Esophagus squamous epithelium (tissue), 5 donors: ENCODE measurements around the gene TSPAN15. TPM values are rescaled to one million over a fixed set of nuclear protein-coding genes. Genes with fewer than 3 reads are reported as not detected.

ENCODE experiments used
- DNase-seq: peaks from one replicate; lab custom pipeline; 2025; lab: John Stamatoyannopoulos, UW
- H3K27ac ChIP-seq, 4 donors: fragments of 200-600 bp; sonication (generic); one replicate each; pipeline ENCODE4 v1.5.1; 2016 to 2019; ENCODE audit warnings: mild to moderate bottlenecking in 1 of 4
- H3K27me3 ChIP-seq, 4 donors: fragments of 200-600 bp; sonication (generic); 1 replicate in 3 of 4; 2 replicates in 1 of 4; pipeline versions ENCODE4 v1.5.1 to v1.6.0; 2017 to 2021; ENCODE audit warnings: antibody characterized with exemption in 1 of 4
- H3K36me3 ChIP-seq, 3 donors: fragments of 200-600 bp; sonication (generic); one replicate each; pipeline ENCODE4 v1.5.1; 2016 to 2019
- H3K4me1 ChIP-seq, 3 donors: fragments of 200-600 bp; sonication (generic); one replicate each; pipeline ENCODE4 v1.5.1; 2017 to 2019
- H3K4me3 ChIP-seq, 4 donors: fragments of 200-600 bp; sonication (generic); 1 replicate in 3 of 4; 2 replicates in 1 of 4; pipeline ENCODE4 v1.5.1; 2016 to 2019; ENCODE audit warnings: mild to moderate bottlenecking in 2 of 4, moderate library complexity in 1 of 4
- H3K9me3 ChIP-seq, 3 donors: fragments of 200-600 bp; sonication (generic); one replicate each; pipeline ENCODE4 v1.5.1; 2016 to 2019
- CTCF ChIP-seq, 6 experiments: fragments of 450-650 bp in 4 of 6; fragments of 200-600 bp in 2 of 6; sonication (generic) in 2 of 6; IDR thresholded peaks; one replicate each; pipeline ENCODE4 v1.5.1; 2016 to 2019; ENCODE audit warnings: antibody characterized with exemption in 6 of 6, mild to moderate bottlenecking in 4 of 6, moderate library complexity in 4 of 6
- POLR2A ChIP-seq, 4 donors: fragments of 450-650 bp; IDR thresholded peaks; one replicate each; pipeline ENCODE4 v1.6.1; 2017; ENCODE audit warnings: antibody characterized with exemption in 4 of 4, mild to moderate bottlenecking in 4 of 4, moderate library complexity in 3 of 4
- WGBS, 2 donors: methylation state at CpG; one replicate each; pipeline ENCODE4 v1.1.5; 2018; 5-methylcytosine and 5-hydroxymethylcytosine counted together
- intact Hi-C: fragments of 100-400 bp; cut with DNase I; formaldehyde crosslinking; loops from one replicate; pipeline ENCODE4 v1.15.0; 2022
- total RNA-seq, 4 donors: library from RNA; depleted of rRNA; stranded (reverse); fragments of >200 nt; gene quantifications; one replicate each; pipeline ENCODE4 v1.1.0, GENCODE V29; 2016
- donor health status: DM: yes; HTN: yes; CAD: no.

Gene TSPAN15
- total RNA-seq, 4 donors from 2014 or later: 3.6 to 24.0 (median 18.5) TPM

- no peaks in the 10 kb centered on the region for H3K27me3 ChIP-seq
- no peak for TF ChIP-seq POLR2A (IDR thresholded peaks at IDR 0.05)
- no peak for TF ChIP-seq CTCF (IDR thresholded peaks at IDR 0.05)
- peaks cover 0 to 17% (median 4%) of the 10 kb centered on the region in 3 donors for H3K4me1 ChIP-seq
- H3K27ac ChIP-seq: peak overlapping the region in 3 of 4 donors; percentile 61 to 94 (median 76)
- no peak for DNase-seq
- no peaks in the 10 kb centered on the region for H3K9me3 ChIP-seq
- H3K36me3 ChIP-seq: no peaks in the 10 kb centered on the region
- 85 to 87% methylated on average over 7 to 16 of the region's 18 CpGs for WGBS, 2 donors
- intact Hi-C loops: loop anchor here (5.0 to 10.0 kb wide), 2 partner anchors 78 to 216 kb away; partner anchors contain the start of gene FAM241B
- no peak overlapping the region for H3K4me3 ChIP-seq
These were observed 32.0 kb upstream of the TSPAN15 start for GRCh38 chr10:69419096-69419743.

- intact Hi-C loops: loop anchor here (5.0 to 10.0 kb wide), 2 partner anchors 78 to 215 kb away; partner anchors contain the start of gene FAM241B
- H3K4me3 ChIP-seq: no peak overlapping the region
These were observed 31.5 kb upstream of the TSPAN15 start for GRCh38 chr10:69419744-69420126.

GRCh38 chr10:69421611-69422308, 29.5 kb upstream of the TSPAN15 start:
- Histone ChIP-seq H3K9me3 (no peaks in the 10 kb centered on the region), H3K27me3 (no peaks in the 10 kb centered on the region), H3K4me1 (peaks cover 0 to 31% (median 12%) of the 10 kb centered on the region in 3 donors), H3K4me3 (no peak overlapping the region), H3K36me3 (no peaks in the 10 kb centered on the region), H3K27ac (peak overlapping the region in 3 of 4 donors; percentile 61 to 94 (median 73))
- TF ChIP-seq POLR2A (IDR thresholded peaks at IDR 0.05): no peak
- no peak for TF ChIP-seq CTCF (IDR thresholded peaks at IDR 0.05)
- WGBS, 2 donors: 37 to 39% methylated on average over 8 to 9 of the region's 13 CpGs
- intact Hi-C loops: no loop called here
- no peak for DNase-seq

More at GRCh38 chr10:69419744-69420126, 31.5 kb upstream of the TSPAN15 start:
- H3K27ac ChIP-seq: peak overlapping the region in 3 of 4 donors; percentile 61 to 94 (median 76)
- H3K4me1 ChIP-seq: peaks cover 0 to 17% (median 4%) of the 10 kb centered on the region in 3 donors
- DNase-seq: no peak
- H3K9me3 ChIP-seq: no peaks in the 10 kb centered on the region
- TF ChIP-seq CTCF (IDR thresholded peaks at IDR 0.05) (no peak), POLR2A (IDR thresholded peaks at IDR 0.05) (no peak)
- WGBS, 2 donors: 82 to 94% methylated on average over 6 to 11 of the region's 11 CpGs
- no peaks in the 10 kb centered on the region for H3K27me3 ChIP-seq
- no peaks in the 10 kb centered on the region for H3K36me3 ChIP-seq

- Histone ChIP-seq H3K4me3 (no peak overlapping the region), H3K27me3 (no peaks in the 10 kb centered on the region), H3K4me1 (peaks cover 0 to 34% (median 12%) of the 10 kb centered on the region in 3 donors), H3K36me3 (no peaks in the 10 kb centered on the region), H3K27ac (peak overlapping the region in 3 of 4 donors; percentile 62 to 94 (median 72)), H3K9me3 (no peaks in the 10 kb centered on the region)
- no peak for DNase-seq
- TF ChIP-seq POLR2A (IDR thresholded peaks at IDR 0.05) (no peak), CTCF (IDR thresholded peaks at IDR 0.05) (no peak)
- WGBS, 2 donors: 74 to 82% methylated on average over 4 of the region's 4 CpGs
- intact Hi-C loops: no loop called here
These were observed 28.6 kb upstream of the TSPAN15 start for GRCh38 chr10:69422676-69423075.

- no peak for DNase-seq
- no peak for TF ChIP-seq POLR2A (IDR thresholded peaks at IDR 0.05)
- TF ChIP-seq CTCF (IDR thresholded peaks at IDR 0.05): no peak
- Histone ChIP-seq H3K27ac (peak overlapping the region in 3 of 4 donors; percentile 35 to 70 (median 66)), H3K27me3 (no peaks in the 10 kb centered on the region), H3K4me1 (peaks cover 0 to 34% (median 12%) of the 10 kb centered on the region in 3 donors), H3K9me3 (no peaks in the 10 kb centered on the region), H3K36me3 (no peaks in the 10 kb centered on the region), H3K4me3 (no peak overlapping the region)
- intact Hi-C loops: loop anchor here (5.0 kb wide), 1 partner anchor 82 kb away; no protein-coding TSS in a partner anchor
- WGBS, 2 donors: 94 to 100% methylated on average over 2 of the region's 2 CpGs
These were observed 26.2 kb upstream of the TSPAN15 start for GRCh38 chr10:69425041-69425440.
